Measurements from ENCODE around the gene DGKI. TPM values are rescaled to one million over a fixed set of nuclear protein-coding genes. Genes with fewer than 3 reads are reported as not detected.

DGKI gene
- total and polyA plus RNA-seq, 3 donors from 2014 or later = 3.2 to 6.6 (median 4.3) TPM

GRCh38 chr7:137771679-137772078 is 75.1 kb downstream of the DGKI start:
- H3K4me1 ChIP-seq = no peaks in the 10 kb centered on the region
- no peak overlapping the region for H3K4me3 ChIP-seq
- 77 to 81% methylated on average over 7 of the region's 7 CpGs for WGBS, 2 donors
- no peaks in the 10 kb centered on the region for H3K36me3 ChIP-seq (ENCODE audit: low read depth, missing control alignments)
- intact Hi-C loops (cut with DNase I; ENCODE audit: low total_unique reads) = no loop called here
- H3K9me3 ChIP-seq = no peaks in the 10 kb centered on the region
- TF ChIP-seq, protein P1, sequence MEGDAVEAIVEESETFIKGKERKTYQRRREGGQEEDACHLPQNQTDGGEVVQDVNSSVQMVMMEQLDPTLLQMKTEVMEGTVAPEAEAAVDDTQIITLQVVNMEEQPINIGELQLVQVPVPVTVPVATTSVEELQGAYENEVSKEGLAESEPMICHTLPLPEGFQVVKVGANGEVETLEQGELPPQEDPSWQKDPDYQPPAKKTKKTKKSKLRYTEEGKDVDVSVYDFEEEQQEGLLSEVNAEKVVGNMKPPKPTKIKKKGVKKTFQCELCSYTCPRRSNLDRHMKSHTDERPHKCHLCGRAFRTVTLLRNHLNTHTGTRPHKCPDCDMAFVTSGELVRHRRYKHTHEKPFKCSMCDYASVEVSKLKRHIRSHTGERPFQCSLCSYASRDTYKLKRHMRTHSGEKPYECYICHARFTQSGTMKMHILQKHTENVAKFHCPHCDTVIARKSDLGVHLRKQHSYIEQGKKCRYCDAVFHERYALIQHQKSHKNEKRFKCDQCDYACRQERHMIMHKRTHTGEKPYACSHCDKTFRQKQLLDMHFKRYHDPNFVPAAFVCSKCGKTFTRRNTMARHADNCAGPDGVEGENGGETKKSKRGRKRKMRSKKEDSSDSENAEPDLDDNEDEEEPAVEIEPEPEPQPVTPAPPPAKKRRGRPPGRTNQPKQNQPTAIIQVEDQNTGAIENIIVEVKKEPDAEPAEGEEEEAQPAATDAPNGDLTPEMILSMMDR (IDR thresholded peaks at IDR 0.05) = no peak
- no peak for TF ChIP-seq POLR2A (IDR thresholded peaks at IDR 0.05)
- DNase-seq = no peak
- H3K27ac ChIP-seq = no peak overlapping the region
- no peaks in the 10 kb centered on the region for H3K27me3 ChIP-seq

DNA sequence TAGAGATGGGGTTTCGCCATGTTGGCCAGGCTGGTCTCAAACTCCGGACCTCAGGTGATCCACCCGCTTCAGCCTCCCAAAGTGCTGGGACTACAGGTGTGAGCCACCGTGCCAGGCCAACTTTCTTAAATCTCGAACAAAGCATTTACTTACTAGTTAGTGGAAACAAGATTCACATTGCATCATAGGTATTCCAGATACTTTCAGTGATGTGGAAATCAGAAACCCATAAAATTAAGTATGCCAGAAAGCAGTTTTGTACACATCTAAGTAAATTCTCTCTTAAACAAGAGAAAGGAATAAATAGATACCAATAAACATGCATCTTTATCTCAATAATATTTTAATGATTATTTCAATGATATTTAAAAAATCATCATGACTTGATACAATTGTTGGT is 75.5 kb downstream of the DGKI start:
- 97 to 99% methylated on average over 5 of the region's 5 CpGs for WGBS, 2 donors
- Histone ChIP-seq H3K36me3 (ENCODE audit: low read depth, missing control alignments) (no peaks in the 10 kb centered on the region), H3K27ac (no peak overlapping the region)

DNA sequence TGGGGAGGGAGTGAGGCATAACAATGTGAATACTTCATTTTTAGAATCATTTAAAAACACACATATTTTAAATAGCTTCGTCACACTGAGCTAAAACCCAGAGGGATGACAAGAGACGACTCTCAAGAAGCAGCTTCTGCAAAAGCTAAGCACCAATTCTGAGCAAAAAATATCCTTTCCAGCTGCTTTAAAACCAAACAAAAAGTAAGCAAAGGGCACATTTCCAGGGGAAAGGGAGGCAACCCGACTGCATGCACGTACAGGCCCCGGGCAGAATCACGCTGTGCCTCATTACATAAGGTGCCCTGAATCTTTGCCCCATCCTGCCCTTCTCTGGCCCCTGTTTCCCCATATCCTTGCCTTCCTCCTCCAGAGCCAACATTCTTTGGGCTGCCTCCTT is 78.4 kb downstream of the DGKI start:
- Histone ChIP-seq H3K9me3 (no peaks in the 10 kb centered on the region), H3K4me3 (no peak overlapping the region), H3K27ac (peak overlapping the region in 1 of 2 donors; percentile 1), H3K36me3 (ENCODE audit: low read depth, missing control alignments) (no peaks in the 10 kb centered on the region), H3K27me3 (no peaks in the 10 kb centered on the region), H3K4me1 (no peaks in the 10 kb centered on the region)
- TF ChIP-seq, protein P1 (IDR thresholded peaks at IDR 0.05) = no peak
- no peak for TF ChIP-seq POLR2A (IDR thresholded peaks at IDR 0.05)
- intact Hi-C loops (cut with DNase I; ENCODE audit: low total_unique reads) = no loop called here
- DNase-seq = no peak
- WGBS, 2 donors = 73 to 80% methylated on average over 6 of the region's 6 CpGs

More for the DNA sequence above, 75.5 kb downstream of the DGKI start:
- no peaks in the 10 kb centered on the region for H3K4me1 ChIP-seq
- no peak for DNase-seq
- H3K4me3 ChIP-seq = no peak overlapping the region
- intact Hi-C loops (cut with DNase I; ENCODE audit: low total_unique reads) = no loop called here
- H3K27me3 ChIP-seq = no peaks in the 10 kb centered on the region
- no peak for TF ChIP-seq POLR2A (IDR thresholded peaks at IDR 0.05)
- TF ChIP-seq, protein P1 (IDR thresholded peaks at IDR 0.05) = no peak
- no peaks in the 10 kb centered on the region for H3K9me3 ChIP-seq

GRCh38 chr7:137762334-137762733 is 84.4 kb downstream of the DGKI start:
- no peak overlapping the region for H3K27ac ChIP-seq
- 97 to 100% methylated on average over 2 of the region's 2 CpGs for WGBS, 2 donors
- no peak for DNase-seq
- H3K27me3 ChIP-seq = no peaks in the 10 kb centered on the region
- H3K9me3 ChIP-seq = no peaks in the 10 kb centered on the region
- intact Hi-C loops (cut with DNase I; ENCODE audit: low total_unique reads) = no loop called here
- no peaks in the 10 kb centered on the region for H3K4me1 ChIP-seq
- TF ChIP-seq, protein P1 (IDR thresholded peaks at IDR 0.05) = no peak
- no peak for TF ChIP-seq POLR2A (IDR thresholded peaks at IDR 0.05)
- H3K4me3 ChIP-seq = no peak overlapping the region
- H3K36me3 ChIP-seq (ENCODE audit: low read depth, missing control alignments) = no peaks in the 10 kb centered on the region

DNA sequence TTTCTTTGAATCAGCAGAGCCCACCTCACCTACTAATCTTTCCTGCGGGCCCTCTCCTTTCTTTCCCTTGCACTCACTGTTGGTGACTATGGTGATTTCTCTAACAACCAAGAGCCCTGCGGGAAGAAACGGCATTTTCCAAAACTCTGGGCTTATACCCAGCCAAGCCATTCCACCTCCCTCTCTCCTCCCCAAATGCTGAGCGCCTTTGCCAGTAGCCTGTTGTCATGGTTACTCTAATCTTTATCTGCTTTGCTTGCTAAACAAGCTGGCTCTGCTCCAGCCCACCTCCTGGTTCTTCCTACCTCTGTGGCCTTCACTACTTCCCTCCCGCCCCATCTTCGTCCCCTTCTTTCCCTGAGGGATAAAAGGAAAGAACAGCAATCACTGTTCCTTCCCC is 86.7 kb downstream of the DGKI start:
- DNase-seq = no peak
- no peaks in the 10 kb centered on the region for H3K27me3 ChIP-seq
- no peak overlapping the region for H3K27ac ChIP-seq
- intact Hi-C loops (cut with DNase I; ENCODE audit: low total_unique reads) = no loop called here
- no peaks in the 10 kb centered on the region for H3K36me3 ChIP-seq (ENCODE audit: low read depth, missing control alignments)
- no peak for TF ChIP-seq POLR2A (IDR thresholded peaks at IDR 0.05)
- TF ChIP-seq, protein P1 (IDR thresholded peaks at IDR 0.05) = no peak
- H3K4me1 ChIP-seq = no peaks in the 10 kb centered on the region
- H3K9me3 ChIP-seq = no peaks in the 10 kb centered on the region
- no peak overlapping the region for H3K4me3 ChIP-seq
- 38 to 43% methylated on average over 6 of the region's 6 CpGs for WGBS, 2 donors
